Glomerular visceral epithelial cell (primary cell): ENCODE data around the gene TRIM71.

ENCODE experiments used
- DNase-seq: peaks from one replicate; pipeline ENCODE4 v3.0.0-alpha.2; 2016; ENCODE audit errors: extremely low spot score

TRIM71 gene

GRCh38 chr3:32866533-32866932 is 48.7 kb downstream of the TRIM71 start:
- no peak for DNase-seq

DNA sequence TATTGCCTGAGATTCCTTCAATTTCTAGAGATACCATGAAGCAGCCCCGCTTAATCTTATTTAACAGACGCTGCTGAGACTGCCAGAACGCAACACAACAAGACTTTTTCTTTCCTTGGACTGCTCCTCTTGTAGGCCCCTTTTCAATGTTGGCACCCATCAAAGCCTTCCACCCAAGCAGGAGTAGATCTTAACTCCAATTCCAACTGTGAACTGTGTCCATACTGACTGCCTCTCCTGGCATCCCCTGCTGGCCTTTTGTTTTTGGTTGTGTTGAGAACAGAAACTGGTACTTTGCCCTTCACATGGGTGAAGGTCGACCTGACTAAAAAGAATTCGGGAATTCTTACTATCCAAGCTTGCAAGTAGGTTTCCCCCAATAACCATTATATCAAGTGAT is 50.2 kb downstream of the TRIM71 start:
- DNase-seq = no peak

DNA sequence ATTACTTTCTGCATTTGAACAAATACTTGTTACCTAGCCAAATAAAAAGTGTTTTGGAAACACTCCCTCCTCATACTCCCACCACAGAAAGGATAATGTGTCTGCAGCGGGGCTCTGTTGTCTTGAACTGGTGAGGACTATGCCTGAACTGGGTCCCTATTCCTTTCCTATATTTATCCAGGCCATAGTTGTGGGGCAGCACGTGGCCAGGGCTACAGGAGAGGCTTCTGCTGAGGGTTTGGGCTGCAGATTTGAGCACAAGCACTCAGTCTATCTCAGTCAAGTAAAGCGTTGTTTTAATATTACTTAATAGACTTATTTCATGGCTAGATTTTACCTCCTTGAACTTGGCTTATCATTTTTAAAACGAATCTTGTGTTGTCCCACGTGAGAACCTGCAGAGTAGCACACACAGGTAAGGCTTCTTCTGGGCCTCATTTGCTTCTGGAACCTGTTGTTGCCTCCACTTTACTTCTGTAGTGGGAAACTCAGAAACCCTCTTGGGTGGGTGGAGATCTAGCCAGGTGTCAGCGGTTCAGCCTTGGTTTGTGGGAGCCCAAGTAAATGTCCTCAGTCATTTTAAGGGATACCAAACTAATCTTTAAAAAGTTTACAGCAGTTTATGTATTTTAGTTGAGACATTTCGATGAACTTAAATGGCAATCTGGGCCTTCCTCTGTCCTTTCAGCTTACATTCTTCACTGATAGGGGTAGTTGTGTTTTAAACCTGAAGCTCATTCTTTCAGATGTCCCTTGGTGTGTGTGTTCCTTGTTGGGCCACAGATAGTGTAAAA is 51.1 kb downstream of the TRIM71 start:
- DNase-seq = no peak

DNA sequence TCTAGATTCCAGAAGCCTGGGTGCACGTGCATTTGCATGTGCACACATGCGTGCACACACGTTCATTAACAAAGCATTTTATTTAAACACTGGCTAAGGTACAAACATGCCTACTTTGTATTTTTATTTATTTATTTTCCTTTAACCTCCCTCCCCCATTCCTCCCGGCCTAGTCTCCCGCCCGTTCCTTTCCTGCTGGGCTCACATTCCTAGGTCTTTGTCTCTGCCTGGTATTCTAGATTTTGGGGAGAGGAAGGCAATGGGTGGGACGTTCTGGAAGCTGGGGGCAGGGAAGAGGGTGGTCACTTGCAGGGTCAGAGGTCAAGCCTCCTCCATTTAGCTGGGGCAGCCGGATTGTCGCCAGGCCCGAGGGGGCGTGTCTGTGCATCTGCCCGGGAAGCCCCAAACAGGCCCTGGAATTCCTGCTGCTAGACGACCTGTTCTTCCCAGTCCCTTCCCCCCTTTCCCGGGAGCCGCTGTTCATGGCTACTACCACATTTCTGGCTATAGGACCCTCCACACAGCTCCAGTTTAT is 51.8 kb downstream of the TRIM71 start:
- no peak for DNase-seq

- DNase-seq = no peak
These were observed 52.7 kb downstream of the TRIM71 start for GRCh38 chr3:32870373-32871095.

GRCh38 chr3:32871273-32871672 is 53.5 kb downstream of the TRIM71 start:
- no peak for DNase-seq

- DNase-seq = no peak
These were observed 54.9 kb downstream of the TRIM71 start for GRCh38 chr3:32872487-32873382.

DNA sequence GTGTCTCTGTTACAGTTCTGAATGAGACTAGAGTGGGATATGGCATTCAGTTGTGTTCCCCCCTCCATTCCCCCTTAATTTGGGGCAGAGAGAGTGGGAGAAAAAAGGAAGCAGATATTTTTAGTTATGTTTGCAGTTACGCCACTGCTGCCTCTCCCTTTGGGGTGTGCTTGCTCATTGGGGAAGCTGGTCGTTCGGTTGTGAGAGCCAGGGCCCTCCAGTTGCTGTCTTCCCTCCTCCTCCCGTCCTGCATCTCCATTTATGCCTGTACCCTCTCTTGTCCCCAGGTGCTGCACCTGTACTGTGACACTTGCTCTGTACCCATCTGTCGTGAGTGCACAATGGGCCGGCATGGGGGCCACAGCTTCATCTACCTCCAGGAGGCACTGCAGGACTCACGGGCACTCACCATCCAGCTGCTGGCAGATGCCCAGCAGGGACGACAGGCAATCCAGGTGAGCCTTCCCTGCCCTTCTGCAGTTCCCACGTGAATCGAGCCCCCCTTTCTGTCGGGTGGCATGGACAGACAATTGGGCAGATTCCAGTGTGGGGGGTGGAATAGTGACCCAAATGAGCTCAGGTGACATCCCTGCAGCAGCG is 55.8 kb downstream of the TRIM71 start:
- DNase-seq = no peak

- no peak for DNase-seq
These were observed 59.1 kb downstream of the TRIM71 start for GRCh38 chr3:32876920-32877319.

- DNase-seq = no peak
These were observed 59.8 kb downstream of the TRIM71 start for GRCh38 chr3:32877598-32877997.

DNA sequence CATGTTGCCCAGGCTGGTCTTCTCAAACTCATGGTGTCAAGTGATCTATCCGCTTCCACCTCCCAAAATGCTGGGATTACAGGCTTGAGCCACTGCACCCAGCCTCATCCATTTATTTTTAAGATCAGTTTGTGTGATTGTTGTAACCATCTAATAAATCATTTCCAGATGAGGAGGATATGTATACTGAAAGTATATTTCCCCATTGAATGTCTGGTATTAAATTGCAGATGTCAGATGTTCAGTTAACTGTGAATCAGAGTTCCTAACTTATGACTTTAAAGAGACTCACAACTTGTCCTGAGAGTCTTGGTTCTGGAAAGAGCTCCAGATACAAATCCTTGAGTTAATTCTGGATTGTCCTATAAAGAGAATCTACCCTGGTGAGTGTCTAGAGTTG is 62.4 kb downstream of the TRIM71 start:
- DNase-seq = no peak

DNA sequence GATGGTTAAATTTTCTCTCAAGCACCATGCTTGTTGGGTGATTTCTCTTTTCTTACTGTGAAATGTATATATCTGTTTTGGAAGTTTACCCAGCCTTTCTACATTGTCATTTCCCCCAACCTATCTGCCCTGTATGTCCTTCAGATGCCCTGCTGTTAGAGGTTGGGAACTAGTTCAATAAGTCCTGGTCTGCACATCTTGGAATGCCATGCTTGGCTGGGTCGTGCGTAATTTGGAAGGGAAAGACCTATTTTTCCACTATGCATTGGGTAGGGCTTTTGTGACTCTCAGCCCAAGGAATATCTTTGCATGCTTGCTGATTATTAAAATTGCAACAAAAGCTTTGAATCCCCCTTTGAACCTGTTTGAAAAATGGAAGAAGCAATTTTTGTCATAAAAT is 63.8 kb downstream of the TRIM71 start:
- no peak for DNase-seq

DNA sequence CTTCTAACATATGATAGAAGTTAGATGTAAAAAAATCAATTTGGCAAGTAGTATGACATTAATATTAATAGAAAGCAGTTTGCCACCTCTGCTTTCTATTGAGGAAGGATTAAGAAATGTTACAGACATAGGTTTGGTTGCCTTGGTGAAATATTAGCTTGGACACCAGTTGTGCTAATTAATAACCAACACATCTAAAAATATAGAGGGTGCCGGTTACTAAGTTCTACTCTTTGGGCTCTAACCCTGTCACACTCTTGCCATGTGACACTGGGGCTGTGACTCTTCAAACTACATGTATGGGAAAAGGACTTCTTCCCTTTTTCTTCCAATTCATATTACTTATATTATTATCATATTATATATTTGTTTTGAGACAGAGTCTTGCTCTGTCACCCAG is 64.4 kb downstream of the TRIM71 start:
- DNase-seq = no peak

DNA sequence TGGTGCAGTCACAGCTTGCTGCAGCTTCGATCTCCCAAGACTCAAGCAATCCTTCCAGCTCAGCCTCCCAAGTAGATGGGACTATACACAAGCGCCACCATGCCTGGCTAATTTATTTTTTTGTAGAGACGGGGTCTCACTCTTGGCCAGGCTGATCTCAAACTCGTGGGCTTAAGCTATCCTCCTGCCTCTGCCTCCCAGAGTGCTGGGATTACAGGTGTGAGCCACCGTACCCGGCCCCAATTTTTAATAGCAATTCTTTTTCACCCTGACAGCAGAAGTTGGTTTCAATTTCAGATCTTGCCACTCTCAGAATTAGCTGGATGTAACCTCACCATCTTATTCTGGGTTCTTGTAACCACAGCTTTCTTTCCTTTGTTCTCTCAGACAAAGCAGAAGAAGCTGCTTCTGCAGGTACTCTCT is 64.8 kb downstream of the TRIM71 start:
- DNase-seq = no peak

DNA sequence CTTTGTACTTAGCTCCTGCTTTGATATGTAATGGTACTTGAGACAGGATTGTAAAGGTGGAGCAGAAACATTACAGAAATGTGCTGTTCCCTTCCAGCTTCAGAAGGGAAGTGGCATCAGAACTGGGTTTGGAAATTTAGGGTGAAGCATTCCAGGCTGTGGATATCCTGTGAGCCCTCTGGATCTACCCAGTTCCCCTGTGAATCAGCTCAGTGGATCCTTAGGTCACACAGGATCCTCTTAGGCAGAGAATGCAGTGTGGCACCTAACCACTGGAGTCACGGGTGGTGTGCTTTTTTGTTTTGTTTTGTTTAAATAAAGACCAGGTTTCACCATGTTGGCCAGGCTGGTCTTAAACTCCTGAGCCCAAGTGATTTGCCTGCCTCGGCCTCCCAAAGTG is 66.0 kb downstream of the TRIM71 start:
- DNase-seq = no peak

DNA sequence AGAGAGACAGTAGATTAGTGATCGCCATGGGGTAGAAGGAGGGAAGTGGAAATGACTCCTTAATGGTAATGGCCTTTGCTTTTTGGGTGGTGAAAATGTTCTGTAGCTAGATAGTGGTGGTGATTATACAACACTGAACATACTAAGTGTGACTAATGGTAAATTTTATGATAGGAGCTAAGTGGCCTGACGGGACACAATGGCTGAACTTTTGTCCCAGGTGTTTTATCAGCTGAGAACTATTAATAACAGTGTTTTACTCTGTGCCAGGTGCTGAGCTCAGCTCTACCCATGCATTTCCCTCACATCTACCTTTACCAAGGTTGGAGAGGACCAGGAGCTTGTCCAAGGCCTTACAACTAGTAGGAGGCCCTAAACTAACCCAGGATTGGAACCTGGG is 66.8 kb downstream of the TRIM71 start:
- no peak for DNase-seq

- DNase-seq = no peak
These were observed 67.6 kb downstream of the TRIM71 start for GRCh38 chr3:32885283-32885901.

DNA sequence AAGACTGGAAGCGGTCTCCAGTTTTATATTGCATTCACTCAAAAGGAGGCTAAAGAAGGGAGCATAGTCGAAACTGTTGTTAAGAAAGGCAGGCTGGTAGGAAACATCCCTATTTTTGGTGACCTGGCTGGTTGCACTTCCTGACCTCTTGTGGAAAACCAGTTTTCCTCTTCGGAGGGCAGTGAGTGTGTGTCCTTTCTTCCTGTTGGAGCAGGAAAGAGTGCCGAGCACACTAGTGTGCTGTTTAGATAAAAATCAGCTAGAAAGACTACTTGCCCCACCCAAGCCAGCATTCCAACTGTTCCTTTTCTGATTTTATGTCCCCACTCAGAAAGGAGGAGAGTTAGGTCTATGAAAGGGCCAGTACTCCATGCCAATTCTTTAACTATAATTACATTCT is 68.5 kb downstream of the TRIM71 start:
- no peak for DNase-seq

GRCh38 chr3:32886911-32887310 is 69.1 kb downstream of the TRIM71 start:
- no peak for DNase-seq

DNA sequence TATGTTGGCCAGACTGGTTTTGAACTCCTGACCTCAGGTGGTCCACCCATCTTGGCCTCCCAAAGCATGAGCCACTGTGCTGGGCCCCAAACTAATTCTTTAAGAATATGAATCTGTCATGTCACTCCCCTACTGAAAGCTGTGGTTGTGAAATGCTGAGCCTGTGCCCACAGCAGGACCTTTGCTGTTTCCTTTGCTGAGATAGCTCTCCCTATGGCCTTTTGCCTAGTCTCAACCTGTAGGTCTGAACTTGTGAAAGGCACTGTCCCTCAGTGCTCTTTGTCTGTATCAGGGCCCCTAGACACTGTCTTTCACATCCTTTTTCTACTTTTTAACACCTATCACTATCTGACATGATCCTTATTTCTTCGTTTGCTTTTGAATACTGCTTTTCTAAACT is 70.9 kb downstream of the TRIM71 start:
- no peak for DNase-seq
